RCC 7860 (cell line): ENCODE results near the gene UNC119.
"Not testable (repeated sequence)": the region's sequence is repeated elsewhere in the genome, so short reads cannot be mapped to it uniquely, and the experiment has no call there.

Experiments
- DNase-seq: peaks from one replicate; pipeline ENCODE4 v3.0.0-alpha.2; 2015; ENCODE audit warnings: low spot score
- FAIRE-seq: peaks from 2 replicates; lab custom pipeline; 2012; peaks lifted over from hg19 to GRCh38; lab: Jason Lieb, UNC

Gene UNC119

GRCh38 chr17:28552176-28552999 lies at the start of gene UNC119:
Gene UNC119 (minus strand): TSS chr17:28552624. CDS start chr17:28552557, 67 bp downstream.
- DNase-seq (peak; percentile 39), FAIRE-seq (no peak)

- FAIRE-seq (no peak), DNase-seq (peak; percentile 90)
Observed at GRCh38 chr17:28599311-28600184, 47.1 kb upstream of the UNC119 start.

GRCh38 chr17:28598799-28599310 lies 46.4 kb upstream of the UNC119 start, which contains the start of gene SPAG5:
Gene SPAG5 (minus strand): TSS chr17:28599025. CDS start chr17:28598946, 79 bp downstream.
- DNase-seq (peak; percentile 88), FAIRE-seq (peak; percentile 45)

- FAIRE-seq (no peak), DNase-seq (no peak)
Observed at GRCh38 chr17:28598389-28598788, 46.0 kb upstream of the UNC119 start.

GRCh38 chr17:28597606-28598383 lies 45.4 kb upstream of the UNC119 start:
- FAIRE-seq, result no peak
- no peak for DNase-seq

- FAIRE-seq (no peak), DNase-seq (no peak)
Observed at GRCh38 chr17:28592260-28592659, 39.8 kb upstream of the UNC119 start.

GRCh38 chr17:28585851-28586250 lies 33.4 kb upstream of the UNC119 start:
- FAIRE-seq (no peak), DNase-seq (no peak)

- no peak for DNase-seq
- FAIRE-seq, result no peak
Observed at GRCh38 chr17:28584434-28584833, 32.0 kb upstream of the UNC119 start.

GRCh38 chr17:28582513-28582912 lies 30.1 kb upstream of the UNC119 start:
- FAIRE-seq (no peak), DNase-seq (no peak)

- DNase-seq (no peak), FAIRE-seq (no peak)
Observed at GRCh38 chr17:28580959-28581358, 28.5 kb upstream of the UNC119 start.

GRCh38 chr17:28579526-28579925 lies 27.1 kb upstream of the UNC119 start:
- FAIRE-seq (no peak), DNase-seq (no peak)

- no peak for FAIRE-seq
- DNase-seq, result no peak
Observed at GRCh38 chr17:28578246-28579195, 26.1 kb upstream of the UNC119 start.

GRCh38 chr17:28577466-28577824 lies 25.0 kb upstream of the UNC119 start:
- FAIRE-seq (no peak), DNase-seq (no peak)

GRCh38 chr17:28576758-28577465 lies 24.5 kb upstream of the UNC119 start, which contains the start of gene ALDOC:
Gene ALDOC (minus strand): TSS chr17:28576895. CDS start chr17:28575532, 1,363 bp downstream.
- FAIRE-seq, result no peak
- peak; percentile 48 for DNase-seq

- not testable (repeated sequence) for DNase-seq, FAIRE-seq
Observed at GRCh38 chr17:28576016-28576415, 23.6 kb upstream of the UNC119 start.

- DNase-seq (no peak), FAIRE-seq (no peak)
Observed at GRCh38 chr17:28575126-28575795, 22.8 kb upstream of the UNC119 start.

- FAIRE-seq, result no peak
- DNase-seq, result no peak
Observed at GRCh38 chr17:28574526-28574925, 22.1 kb upstream of the UNC119 start.

GRCh38 chr17:28573966-28574480 lies 21.6 kb upstream of the UNC119 start:
- FAIRE-seq (no peak), DNase-seq (no peak)
